Urothelium cell line (cell line): Measurements from ENCODE around the gene BRMS1L.

Source experiments
- DNase-seq: peaks from one replicate; pipeline ENCODE4 v3.0.0; 2011; ENCODE audit warnings: low spot score, mixed read lengths
- FAIRE-seq: peaks from 2 replicates; lab custom pipeline; 2011; peaks lifted over from hg19 to GRCh38; lab: Jason Lieb, UNC

The BRMS1L gene

GRCh38 chr14:35865611-35866324 is 39.6 kb downstream of the BRMS1L start:
- DNase-seq (no peak), FAIRE-seq (no peak)

- FAIRE-seq (no peak), DNase-seq (no peak)
Measured at GRCh38 chr14:35866595-35867279, 40.6 kb downstream of the BRMS1L start.

- DNase-seq (no peak), FAIRE-seq (no peak)
Measured at GRCh38 chr14:35867280-35867629, 41.1 kb downstream of the BRMS1L start.

GRCh38 chr14:35875296-35875695 is 49.2 kb downstream of the BRMS1L start:
- FAIRE-seq (no peak), DNase-seq (no peak)

- FAIRE-seq (no peak), DNase-seq (no peak)
Measured at GRCh38 chr14:35877276-35877675, 51.1 kb downstream of the BRMS1L start.

GRCh38 chr14:35878272-35879150 is 52.4 kb downstream of the BRMS1L start:
- FAIRE-seq: no peak
- DNase-seq: peak; percentile 78

- DNase-seq: no peak
- FAIRE-seq: no peak
Measured at GRCh38 chr14:35879151-35879648, 53.1 kb downstream of the BRMS1L start.

GRCh38 chr14:35879654-35880249 is 53.6 kb downstream of the BRMS1L start:
- DNase-seq: peak; percentile 21
- no peak for FAIRE-seq

GRCh38 chr14:35881280-35881679 is 55.1 kb downstream of the BRMS1L start:
- DNase-seq: no peak
- no peak for FAIRE-seq

- FAIRE-seq: no peak
- peak; percentile 30 for DNase-seq
Measured at GRCh38 chr14:35883677-35884293, 57.6 kb downstream of the BRMS1L start.

GRCh38 chr14:35890308-35890707 is 64.2 kb downstream of the BRMS1L start:
- DNase-seq: no peak
- no peak for FAIRE-seq

GRCh38 chr14:35895256-35895655 is 69.1 kb downstream of the BRMS1L start:
- FAIRE-seq: no peak
- DNase-seq: no peak

- DNase-seq: no peak
Measured at GRCh38 chr14:35897616-35898111, 71.5 kb downstream of the BRMS1L start.

GRCh38 chr14:35898217-35898775 is 72.2 kb downstream of the BRMS1L start:
- FAIRE-seq: no peak
- DNase-seq: no peak

More at GRCh38 chr14:35897616-35898111, 71.5 kb downstream of the BRMS1L start:
- FAIRE-seq: no peak

- DNase-seq (no peak), FAIRE-seq (no peak)
Measured at GRCh38 chr14:35900741-35901140, 74.6 kb downstream of the BRMS1L start.

- DNase-seq: no peak
- no peak for FAIRE-seq
Measured at GRCh38 chr14:35909665-35910064, 83.5 kb downstream of the BRMS1L start.

GRCh38 chr14:35910191-35910590 is 84.1 kb downstream of the BRMS1L start:
- no peak for FAIRE-seq
- DNase-seq: no peak

GRCh38 chr14:35911097-35911496 is 85.0 kb downstream of the BRMS1L start:
- DNase-seq (no peak), FAIRE-seq (no peak)

GRCh38 chr14:35915185-35915584 is 89.0 kb downstream of the BRMS1L start:
- FAIRE-seq: no peak
- DNase-seq: no peak

- FAIRE-seq (no peak), DNase-seq (no peak)
Measured at GRCh38 chr14:35915775-35916174, 89.6 kb downstream of the BRMS1L start.
